ENCODE data around the gene EFNA4. TPM values are rescaled to one million over a fixed set of nuclear protein-coding genes. Genes with fewer than 3 reads are reported as not detected.
"Not testable (repeated sequence)": the region's sequence is repeated elsewhere in the genome, so short reads cannot be mapped to it uniquely, and the experiment has no call there.

EFNA4 gene
- polyA plus RNA-seq, 1 donor (not counting 4 experiments of a cell fraction or from before 2014, with no cell fraction given): 7.6 TPM

DNA sequence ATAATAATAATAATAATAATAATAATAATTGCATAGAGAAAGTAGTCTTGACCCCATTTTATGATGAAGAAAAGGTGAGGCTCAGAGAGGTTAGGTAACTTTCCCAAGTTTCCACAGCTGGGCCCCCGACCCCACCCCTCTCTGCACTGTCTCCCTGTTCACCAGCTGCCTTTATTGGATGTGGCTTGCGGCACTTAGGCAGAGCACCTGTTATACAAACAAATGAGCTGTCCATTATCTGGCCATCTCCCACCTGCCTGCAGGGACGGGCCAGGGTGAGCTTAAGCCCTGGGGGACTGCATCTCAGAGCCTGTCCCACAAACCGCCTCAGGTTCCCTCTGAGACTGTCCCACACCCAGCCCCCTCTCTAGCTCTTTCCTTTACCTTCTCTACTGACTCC is 54.1 kb downstream of the EFNA4 start:
- H3K36me3 ChIP-seq (ENCODE audit: control insufficient read depth in 2 of 2, extremely low read depth in 1 of 2, insufficient read depth in 2 of 2, low read length in 2 of 2): no peaks in the 10 kb centered on the region
- no peak overlapping the region for H2AFZ ChIP-seq (ENCODE audit: control insufficient read depth, low read length)
- H3K9me1 ChIP-seq (ENCODE audit: control insufficient read depth, extremely low read depth, insufficient read depth, low read length): no peaks in the 10 kb centered on the region
- H3K4me1 ChIP-seq (ENCODE audit: control insufficient read depth, extremely low read depth, insufficient read depth, low read length): peaks cover 6% of the 10 kb centered on the region
- DNase-seq (ENCODE audit: low read depth, low spot score): no peak
- H3K79me2 ChIP-seq (ENCODE audit: control insufficient read depth, insufficient read depth, low read length): no peaks in the 10 kb centered on the region
- no peak for FAIRE-seq
- TF ChIP-seq EZH2 (IDR thresholded peaks at IDR 0.05; ENCODE audit: low read length): no peak
- TF ChIP-seq, protein P1, sequence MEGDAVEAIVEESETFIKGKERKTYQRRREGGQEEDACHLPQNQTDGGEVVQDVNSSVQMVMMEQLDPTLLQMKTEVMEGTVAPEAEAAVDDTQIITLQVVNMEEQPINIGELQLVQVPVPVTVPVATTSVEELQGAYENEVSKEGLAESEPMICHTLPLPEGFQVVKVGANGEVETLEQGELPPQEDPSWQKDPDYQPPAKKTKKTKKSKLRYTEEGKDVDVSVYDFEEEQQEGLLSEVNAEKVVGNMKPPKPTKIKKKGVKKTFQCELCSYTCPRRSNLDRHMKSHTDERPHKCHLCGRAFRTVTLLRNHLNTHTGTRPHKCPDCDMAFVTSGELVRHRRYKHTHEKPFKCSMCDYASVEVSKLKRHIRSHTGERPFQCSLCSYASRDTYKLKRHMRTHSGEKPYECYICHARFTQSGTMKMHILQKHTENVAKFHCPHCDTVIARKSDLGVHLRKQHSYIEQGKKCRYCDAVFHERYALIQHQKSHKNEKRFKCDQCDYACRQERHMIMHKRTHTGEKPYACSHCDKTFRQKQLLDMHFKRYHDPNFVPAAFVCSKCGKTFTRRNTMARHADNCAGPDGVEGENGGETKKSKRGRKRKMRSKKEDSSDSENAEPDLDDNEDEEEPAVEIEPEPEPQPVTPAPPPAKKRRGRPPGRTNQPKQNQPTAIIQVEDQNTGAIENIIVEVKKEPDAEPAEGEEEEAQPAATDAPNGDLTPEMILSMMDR (optimal IDR thresholded peaks at IDR 0.05 in 1 of 3, IDR thresholded peaks at IDR 0.05 in 1 of 3, conservative IDR thresholded peaks at IDR 0.05 in 1 of 3; ENCODE audit: extremely low read depth in 1 of 3, insufficient read depth in 2 of 3, low read length in 3 of 3): no peak
- H3K9me3 ChIP-seq (ENCODE audit: control insufficient read depth, low read depth, low read length): no peaks in the 10 kb centered on the region
- H3K4me2 ChIP-seq (ENCODE audit: control insufficient read depth, extremely low read depth, insufficient read depth, low read depth, low read length): no peak overlapping the region
- peaks cover 3% of the 10 kb centered on the region for H3K27me3 ChIP-seq (ENCODE audit: control insufficient read depth, extremely low read depth, insufficient read depth, low read length)
- no peaks in the 10 kb centered on the region for H4K20me1 ChIP-seq (ENCODE audit: control insufficient read depth, extremely low read depth, insufficient read depth, low read length)
- H3K9ac ChIP-seq (ENCODE audit: control insufficient read depth, extremely low read depth, insufficient read depth, low read length): no peak overlapping the region
- no peak overlapping the region for H3K4me3 ChIP-seq (ENCODE audit: control insufficient read depth in 2 of 3, extremely low read depth in 1 of 3, insufficient read depth in 2 of 3, low read depth in 1 of 3, low read length in 3 of 3)
- dilution Hi-C loops (cut with MboI; ENCODE audit: extremely low pct_ligation_motif_present, low sequenced_read_pairs): no loop called here
- no peak overlapping the region for H3K27ac ChIP-seq (ENCODE audit: control insufficient read depth, insufficient read depth, low read length)

DNA sequence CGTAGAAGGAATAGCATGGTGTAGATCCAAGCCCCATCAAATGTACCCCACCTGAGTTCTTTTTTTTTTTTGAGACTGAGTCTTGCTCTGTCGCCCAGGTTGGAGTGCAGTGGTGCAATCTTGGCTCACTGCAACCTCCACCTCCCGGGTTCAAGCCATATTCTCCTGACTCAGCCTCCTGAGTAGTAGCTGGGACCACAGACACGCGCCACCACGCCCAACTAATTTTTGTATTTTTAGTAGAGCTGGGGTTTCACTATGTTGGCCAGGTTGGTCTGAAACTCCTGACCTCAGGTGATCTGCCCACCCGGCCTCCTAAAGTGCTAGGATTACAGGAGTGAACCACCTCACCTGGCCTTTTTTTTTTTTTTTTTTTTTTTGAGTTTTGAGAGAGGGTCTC is 54.5 kb downstream of the EFNA4 start:
- H3K9ac ChIP-seq (ENCODE audit: control insufficient read depth, extremely low read depth, insufficient read depth, low read length); H3K79me2 ChIP-seq (ENCODE audit: control insufficient read depth, insufficient read depth, low read length); FAIRE-seq; H2AFZ ChIP-seq (ENCODE audit: control insufficient read depth, low read length); H4K20me1 ChIP-seq (ENCODE audit: control insufficient read depth, extremely low read depth, insufficient read depth, low read length); dilution Hi-C loops (cut with MboI; ENCODE audit: extremely low pct_ligation_motif_present, low sequenced_read_pairs); H3K4me3 ChIP-seq (ENCODE audit: control insufficient read depth in 2 of 3, extremely low read depth in 1 of 3, insufficient read depth in 2 of 3, low read depth in 1 of 3, low read length in 3 of 3); DNase-seq (ENCODE audit: low read depth, low spot score); H3K27me3 ChIP-seq (ENCODE audit: control insufficient read depth, extremely low read depth, insufficient read depth, low read length); H3K4me1 ChIP-seq (ENCODE audit: control insufficient read depth, extremely low read depth, insufficient read depth, low read length); H3K9me3 ChIP-seq (ENCODE audit: control insufficient read depth, low read depth, low read length); H3K36me3 ChIP-seq (ENCODE audit: control insufficient read depth in 2 of 2, extremely low read depth in 1 of 2, insufficient read depth in 2 of 2, low read length in 2 of 2); H3K27ac ChIP-seq (ENCODE audit: control insufficient read depth, insufficient read depth, low read length); H3K9me1 ChIP-seq (ENCODE audit: control insufficient read depth, extremely low read depth, insufficient read depth, low read length); H3K4me2 ChIP-seq (ENCODE audit: control insufficient read depth, extremely low read depth, insufficient read depth, low read depth, low read length): not testable (repeated sequence)

Other genes starting within 250 kb of the EFNA4 start
- 0.03 to 0.05 TPM (median 0.03 TPM) in 3 replicates for gene KCNN3, start 193.5 kb upstream of the EFNA4 start, polyA plus RNA-seq
- gene PMVK, start 127.0 kb upstream of the EFNA4 start, polyA plus RNA-seq: 25.1 to 28.5 TPM (median 27.4 TPM) in 3 replicates
- 15.1 to 29.9 TPM (median 15.6 TPM) in 3 replicates for gene PBXIP1, start 107.6 kb upstream of the EFNA4 start, polyA plus RNA-seq
- 15.1 to 22.3 TPM (median 15.9 TPM) in 3 replicates for gene PYGO2, start 102.0 kb upstream of the EFNA4 start, polyA plus RNA-seq
- 245 to 385 TPM (median 272 TPM) in 3 replicates for gene SHC1, start 93.0 kb upstream of the EFNA4 start, polyA plus RNA-seq
- 133 to 300 TPM (median 217 TPM) in 3 replicates for gene CKS1B, start 89.1 kb upstream of the EFNA4 start, polyA plus RNA-seq
- 44.7 to 101 TPM (median 51.4 TPM) in 3 replicates for gene FLAD1, start 80.4 kb upstream of the EFNA4 start, polyA plus RNA-seq
- not detected in 3 replicates for gene LENEP, start 70.2 kb upstream of the EFNA4 start, polyA plus RNA-seq
- gene ZBTB7B, start 60.9 kb upstream of the EFNA4 start, polyA plus RNA-seq: 15.3 to 51.8 TPM (median 20.9 TPM) in 3 replicates
- gene DCST2, start 30.0 kb upstream of the EFNA4 start, polyA plus RNA-seq: 0.11 to 0.46 TPM (median 0.14 TPM) in 3 replicates
- gene DCST1, start 29.9 kb upstream of the EFNA4 start, polyA plus RNA-seq: 0.05 TPM in 1 of 3 replicates, not detected in the others
- 130 to 280 TPM (median 131 TPM) in 3 replicates for gene ADAM15, start 12.4 kb upstream of the EFNA4 start, polyA plus RNA-seq
- 3.3 to 9.0 TPM (median 4.4 TPM) in 3 replicates for gene EFNA3, start 15.1 kb downstream of the EFNA4 start, polyA plus RNA-seq
- gene EFNA1, start 64.1 kb downstream of the EFNA4 start, polyA plus RNA-seq: 33.2 to 116 TPM (median 77.5 TPM) in 3 replicates
- 54.5 to 72.2 TPM (median 55.6 TPM) in 3 replicates for gene SLC50A1, start 72.1 kb downstream of the EFNA4 start, polyA plus RNA-seq
- 29.3 to 54.9 TPM (median 32.3 TPM) in 3 replicates for gene DPM3, start 76.8 kb downstream of the EFNA4 start, polyA plus RNA-seq
- 99.1 to 183 TPM (median 127 TPM) in 3 replicates for gene KRTCAP2, start 109.6 kb downstream of the EFNA4 start, polyA plus RNA-seq
- gene TRIM46, start 110.1 kb downstream of the EFNA4 start, polyA plus RNA-seq: 1.6 to 4.5 TPM (median 1.7 TPM) in 3 replicates
- gene THBS3, start 144.2 kb downstream of the EFNA4 start, polyA plus RNA-seq: 14.4 to 36.0 TPM (median 16.2 TPM) in 3 replicates
- 43.4 to 69.9 TPM (median 59.5 TPM) in 3 replicates for gene MTX1, start 145.0 kb downstream of the EFNA4 start, polyA plus RNA-seq
- gene ENTREP3, start 191.7 kb downstream of the EFNA4 start, polyA plus RNA-seq: 8.8 to 12.6 TPM (median 9.2 TPM) in 3 replicates
- 72.1 to 97.0 TPM (median 91.3 TPM) in 3 replicates for gene SCAMP3, start 198.6 kb downstream of the EFNA4 start, polyA plus RNA-seq
- gene CLK2, start 209.8 kb downstream of the EFNA4 start, polyA plus RNA-seq: 42.1 to 45.3 TPM (median 43.1 TPM) in 3 replicates
- gene HCN3, start 213.7 kb downstream of the EFNA4 start, polyA plus RNA-seq: 2.9 to 4.8 TPM (median 3.0 TPM) in 3 replicates
- gene PKLR, start 237.7 kb downstream of the EFNA4 start, polyA plus RNA-seq: 0.03 to 0.04 TPM in 2 of 3 replicates, not detected in the other
- 669 to 898 TPM (median 821 TPM) in 3 replicates for gene FDPS, start 245.1 kb downstream of the EFNA4 start, polyA plus RNA-seq

Data from keratinocyte (primary cell).